ENCODE results near the gene GPC6. TPM values are rescaled to one million over a fixed set of nuclear protein-coding genes. Genes with fewer than 3 reads are reported as not detected.

GPC6 gene
- total RNA-seq, 1 experiment from 2014 or later, result 0.22 TPM

GRCh38 chr13:94234738-94235137 lies 1008.1 kb downstream of the GPC6 start (continued):
- no peak for TF ChIP-seq CTCF (IDR thresholded peaks at IDR 0.05 in 2 of 3, conservative IDR thresholded peaks at IDR 0.05 in 1 of 3; ENCODE audit: borderline replicate concordance in 1 of 3, insufficient read depth in 1 of 3, low read depth in 2 of 3, low read length in 2 of 3)
- no peak for TF ChIP-seq POLR2AphosphoS5 (IDR thresholded peaks at IDR 0.05; ENCODE audit: low read depth, low read length)
- TF ChIP-seq REST (IDR thresholded peaks at IDR 0.05; ENCODE audit: low read depth), result no peak

GRCh38 chr13:94236132-94236531 lies 1009.5 kb downstream of the GPC6 start:
- ChIA-PET CTCF (no interaction called here), RAD21 (ENCODE audit: low non-redundant PET in 1 of 2, low total read pairs in 2 of 2, uncharacterized antibody in 2 of 2, unreplicated experiment in 2 of 2) (no interaction called here), POLR2A (no interaction called here)
- no TSS peak for BruUV-seq (replicated peaks)
- intact Hi-C loops (cut with micrococcal nuclease), result no loop called here
- H3K4me1 ChIP-seq (ENCODE audit: control insufficient read depth in 1 of 2, insufficient read depth in 2 of 2, low read length in 2 of 2), result no peaks in the 10 kb centered on the region
- no peaks in the 10 kb centered on the region for H3K36me3 ChIP-seq (ENCODE audit: control insufficient read depth in 1 of 2, insufficient read depth in 2 of 2, low read length in 2 of 2)
- no peaks in the 10 kb centered on the region for H3K27me3 ChIP-seq (ENCODE audit: insufficient read depth, low read length)
- peaks cover 0 to 18% of the 10 kb centered on the region in 2 experiments; a peak in 1 of 4 replicates for H3K9me3 ChIP-seq (ENCODE audit: control insufficient read depth in 1 of 2, insufficient read depth in 1 of 2, low read depth in 1 of 2, low read length in 2 of 2)
- H3K27ac ChIP-seq (ENCODE audit: low read depth, low read length), result no peak overlapping the region
- H3K9ac ChIP-seq (ENCODE audit: low read length), result no peak overlapping the region
- H3K4me3 ChIP-seq (replicated peaks in 1 of 2; ENCODE audit: low read depth in 1 of 2, low read length in 2 of 2), result no peak overlapping the region
- ATAC-seq, result no peak
- DNase-seq (ENCODE audit: low read depth, low spot score), result no peak
- no peaks in the 10 kb centered on the region for H3K79me2 ChIP-seq (ENCODE audit: insufficient read depth, low read length)
- H3K4me2 ChIP-seq (ENCODE audit: low read length), result no peak overlapping the region
- H2AFZ ChIP-seq (ENCODE audit: low read depth, low read length, poor library complexity, severe bottlenecking), result no peak overlapping the region
- H3K9me2 ChIP-seq (ENCODE audit: insufficient read depth), result no peaks in the 10 kb centered on the region
- no peaks in the 10 kb centered on the region for H4K20me1 ChIP-seq (ENCODE audit: insufficient read depth)
- TF ChIP-seq ZNF274 (IDR thresholded peaks at IDR 0.05; ENCODE audit: low read depth, low read length), result no peak
- TF ChIP-seq EZH2 (IDR thresholded peaks at IDR 0.05), result no peak
- TF ChIP-seq ATF3 (IDR thresholded peaks at IDR 0.05), result no peak
- TF ChIP-seq ZFX (IDR thresholded peaks at IDR 0.05), result no peak
- no peak for TF ChIP-seq CEBPB (IDR thresholded peaks at IDR 0.05; ENCODE audit: low read depth)
- TF ChIP-seq FOSL1 (IDR thresholded peaks at IDR 0.05; ENCODE audit: low read depth), result no peak
- TF ChIP-seq TCF7L2 (IDR thresholded peaks at IDR 0.05; ENCODE audit: borderline replicate concordance, extremely low read depth, insufficient read depth, insufficient read length), result no peak
- TF ChIP-seq SRF (IDR thresholded peaks at IDR 0.05; ENCODE audit: low read depth), result no peak
- TF ChIP-seq YY1 (IDR thresholded peaks at IDR 0.05; ENCODE audit: extremely low read depth, insufficient replicate concordance, low read depth, low read length), result no peak
- no peak for TF ChIP-seq JUND (IDR thresholded peaks at IDR 0.05)
- no peak for TF ChIP-seq POLR2A (IDR thresholded peaks at IDR 0.05; ENCODE audit: borderline replicate concordance, extremely low read depth, insufficient read depth, insufficient read length)
- TF ChIP-seq POLR2AphosphoS5 (IDR thresholded peaks at IDR 0.05; ENCODE audit: low read depth, low read length), result no peak
- no peak for TF ChIP-seq SIN3A (IDR thresholded peaks at IDR 0.05; ENCODE audit: low read depth)
- no peak for TF ChIP-seq CBX3 (IDR thresholded peaks at IDR 0.05; ENCODE audit: low read depth)
- TF ChIP-seq ELF1 (IDR thresholded peaks at IDR 0.05; ENCODE audit: borderline replicate concordance, low read depth), result no peak
- TF ChIP-seq REST (IDR thresholded peaks at IDR 0.05; ENCODE audit: low read depth), result no peak
- no peak for TF ChIP-seq EGR1 (IDR thresholded peaks at IDR 0.05; ENCODE audit: low read depth)
